ENCODE data around the gene CUX1. TPM values are rescaled to one million over a fixed set of nuclear protein-coding genes. Genes with fewer than 3 reads are reported as not detected.

Gene CUX1
- total and polyA plus RNA-seq, 2 of the 13 experiments (the other 11 are each of a cell fraction or from before 2014, with no cell fraction given): 13.7 to 14.9 TPM

- TF ChIP-seq ZNF281 (CRISPR knock-in tag; IDR thresholded peaks at IDR 0.05; ENCODE audit: borderline replicate concordance) (no peak), STAT5B (CRISPR knock-in tag; IDR thresholded peaks at IDR 0.05) (no peak), HIC2 (CRISPR knock-in tag; IDR thresholded peaks at IDR 0.05; ENCODE audit: low read depth) (peak; percentile 50; the same call in 1 of the 2 replicates), ZNF296 (CRISPR knock-in tag; conservative IDR thresholded peaks at IDR 0.05) (no peak), ZNF546 (CRISPR knock-in tag; conservative IDR thresholded peaks at IDR 0.05) (no peak), MZF1 (CRISPR knock-in tag; IDR thresholded peaks at IDR 0.05; ENCODE audit: borderline replicate concordance) (no peak), NFE2L1 (CRISPR knock-in tag; IDR thresholded peaks at IDR 0.05; ENCODE audit: borderline replicate concordance) (no peak), ZNF772 (CRISPR knock-in tag; IDR thresholded peaks at IDR 0.05) (no peak), ZNF124 (CRISPR knock-in tag; IDR thresholded peaks at IDR 0.05) (no peak), MED8 (CRISPR knock-in tag; IDR thresholded peaks at IDR 0.05; ENCODE audit: insufficient replicate concordance) (no peak), ZNF407 (CRISPR knock-in tag; IDR thresholded peaks at IDR 0.05; ENCODE audit: not compliant biosample characterization) (no peak), HNF4A (CRISPR knock-in tag; IDR thresholded peaks at IDR 0.05) (no peak), ZNF335 (CRISPR knock-in tag; IDR thresholded peaks at IDR 0.05) (no peak), ZSCAN22 (CRISPR knock-in tag; IDR thresholded peaks at IDR 0.05) (no peak), ZNF841 (CRISPR knock-in tag; IDR thresholded peaks at IDR 0.05; ENCODE audit: borderline replicate concordance) (no peak), HDAC1 (CRISPR knock-in tag; IDR thresholded peaks at IDR 0.05) (peak; percentile 72)
These were observed 435.9 kb downstream of the CUX1 start (continued) for GRCh38 chr7:102253066-102253972.
